HEK293T (cell line): ENCODE measurements around the gene MAPKAPK5.
"Not testable (repeated sequence)": the region's sequence is repeated elsewhere in the genome, so short reads cannot be mapped to it uniquely, and the experiment has no call there.

Experiments used
- BHLHE40 ChIP-seq: fragments of 450-650 bp; IDR thresholded peaks from 2 replicates; pipeline ENCODE4 v1.6.1; 2016; ENCODE audit warnings: mild to moderate bottlenecking, moderate library complexity, borderline replicate concordance
- FOXA1 ChIP-seq: fragments of 450-650 bp; IDR thresholded peaks from 2 replicates; pipeline ENCODE4 v1.6.1; 2016; ENCODE audit warnings: mild to moderate bottlenecking
- TARDBP ChIP-seq: fragments of 450-650 bp; IDR thresholded peaks from 2 replicates; pipeline ENCODE4 v1.6.1; 2016

- not testable (repeated sequence) for TF ChIP-seq BHLHE40, FOXA1, TARDBP
These were observed 12.4 kb upstream of the MAPKAPK5 start for GRCh38 chr12:111829635-111830034.
